CD8-positive, alpha-beta memory T cell (primary cell): ENCODE measurements around the gene ZC3H7A. TPM values are rescaled to one million over a fixed set of nuclear protein-coding genes. Genes with fewer than 3 reads are reported as not detected.

ENCODE experiments used
- CTCF ChIA-PET: fragments of 350-600 bp; sonication (Branson Sonifier 250); formaldehyde crosslinking; loops from one replicate; lab custom pipeline; 2021; ENCODE audit warnings: antibody characterized with exemption; lab: Charles Lee
- POLR2A ChIA-PET: fragments of 350-600 bp; sonication (Branson Sonifier 250); formaldehyde crosslinking; loops from one replicate; lab custom pipeline; 2021; ENCODE audit warnings: antibody characterized with exemption; lab: Charles Lee
- DNase-seq, 5 donors: peaks; one replicate each; pipeline versions ENCODE4 v3.0.0 to v3.0.0-alpha.2; 2020 to 2022; ENCODE audit warnings: mixed read lengths in 1 of 5
- H3K27ac ChIP-seq: one replicate; pipeline ENCODE4 v1.7.0; 2013; ENCODE audit warnings: low read depth, mild to moderate bottlenecking, low read length, moderate library complexity
- H3K27me3 ChIP-seq: 2 replicates; pipeline ENCODE4 v1.7.0; 2013; ENCODE audit warnings: low read length, mild to moderate bottlenecking; ENCODE audit not compliant: insufficient read depth, poor library complexity, severe bottlenecking
- H3K36me3 ChIP-seq: 2 replicates; pipeline ENCODE4 v1.7.0; 2013; ENCODE audit warnings: mild to moderate bottlenecking, low read length, moderate library complexity; ENCODE audit not compliant: insufficient read depth
- H3K4me1 ChIP-seq: 2 replicates; pipeline ENCODE4 v1.7.0; 2013; ENCODE audit warnings: mild to moderate bottlenecking, low read length, moderate library complexity; ENCODE audit not compliant: insufficient read depth
- H3K4me3 ChIP-seq: 2 replicates; pipeline ENCODE4 v1.7.0; 2013; ENCODE audit warnings: mild to moderate bottlenecking, low read length
- H3K9me3 ChIP-seq: 2 replicates; pipeline ENCODE4 v1.7.0; 2013; ENCODE audit warnings: mild to moderate bottlenecking, low read length
- H3K27ac Mint-ChIP-seq, 8 donors: one replicate each; pipeline ENCODE4 v1.8.0; 2020 to 2021; ENCODE audit warnings: mixed read lengths in 8 of 8, mild to moderate bottlenecking in 6 of 8, inconsistent platforms in 3 of 8, moderate library complexity in 3 of 8
- H3K27me3 Mint-ChIP-seq, 2 donors: one replicate each; pipeline ENCODE4 v1.8.0; 2020 to 2021; ENCODE audit warnings: mixed read lengths in 2 of 2, mild to moderate bottlenecking in 1 of 2, moderate library complexity in 1 of 2
- H3K36me3 Mint-ChIP-seq, 3 donors: one replicate each; pipeline ENCODE4 v1.8.0; 2020 to 2021; ENCODE audit warnings: mixed read lengths in 3 of 3, inconsistent platforms in 1 of 3, mild to moderate bottlenecking in 1 of 3
- H3K4me1 Mint-ChIP-seq, 3 donors: one replicate each; pipeline ENCODE4 v1.8.0; 2020 to 2021; ENCODE audit warnings: mixed read lengths in 3 of 3, inconsistent platforms in 1 of 3, mild to moderate bottlenecking in 1 of 3
- H3K4me3 Mint-ChIP-seq, 7 donors: one replicate each; pipeline ENCODE4 v1.8.0; 2020 to 2021; ENCODE audit warnings: mixed read lengths in 7 of 7, mild to moderate bottlenecking in 6 of 7, moderate library complexity in 4 of 7, inconsistent platforms in 2 of 7
- H3K9me3 Mint-ChIP-seq, 5 donors: one replicate each; pipeline ENCODE4 v1.8.0; 2020 to 2022; ENCODE audit warnings: mixed read lengths in 5 of 5, mild to moderate bottlenecking in 3 of 5, moderate library complexity in 2 of 5, inconsistent platforms in 1 of 5
- polyA plus RNA-seq: library from polyadenylated mRNA; unstranded; fragments of 300-500 nt; fragmentation: Illumina TruSeq; gene quantifications from one replicate; pipeline ENCODE4 v1.2.3, GENCODE V29; 2021
- total RNA-seq, 2 experiments: library from RNA; stranded (reverse); gene quantifications; one replicate each; pipeline ENCODE4 v1.2.3, GENCODE V29; 2021

ZC3H7A gene
- total and polyA plus RNA-seq, 3 experiments from 2014 or later: 35.6 to 54.2 (median 51.9) TPM

DNA sequence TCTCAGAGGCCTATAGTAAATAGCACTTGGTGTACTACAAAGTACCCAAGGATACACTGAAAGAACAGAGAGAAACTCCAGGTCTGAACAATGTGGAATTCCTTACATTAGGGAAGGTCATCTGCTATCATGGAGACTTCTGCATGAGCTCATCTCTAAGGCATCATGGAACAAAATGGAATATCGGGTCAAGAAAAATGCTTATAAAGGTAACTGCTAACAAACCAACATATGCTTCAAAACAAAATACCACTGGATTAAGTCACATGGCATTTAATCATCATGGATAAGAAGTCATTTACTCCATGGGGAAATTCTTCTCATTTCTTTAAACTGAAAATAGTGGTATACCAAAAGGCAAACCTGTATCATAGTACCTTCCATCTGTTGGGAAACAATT lies 88.6 kb downstream of the ZC3H7A start:
- POLR2A ChIA-PET: no interaction called here
- DNase-seq: no peak

GRCh38 chr16:11707679-11708197 lies 89.3 kb downstream of the ZC3H7A start:
- no peaks in the 10 kb centered on the region for H3K27me3 ChIP-seq
- Mint-ChIP-seq H3K36me3 (peaks cover 0 to 76% (median 12%) of the 10 kb centered on the region in 3 donors), H3K27me3 (no peaks in the 10 kb centered on the region), H3K4me3 (no peak overlapping the region), H3K4me1 (peaks cover 7 to 29% (median 23%) of the 10 kb centered on the region in 3 donors), H3K9me3 (no peaks in the 10 kb centered on the region), H3K27ac (no peak overlapping the region)
- no peak for DNase-seq
- H3K36me3 ChIP-seq: peaks cover 23% of the 10 kb centered on the region
- POLR2A ChIA-PET: no interaction called here
- CTCF ChIA-PET: interaction anchor here (0.6 to 1.3 kb wide), 3 partner anchors 10 to 175 kb away, joined by 3 to 8 read pairs (median 3); no protein-coding TSS in a partner anchor
- no peaks in the 10 kb centered on the region for H3K4me1 ChIP-seq
- no peak overlapping the region for H3K27ac ChIP-seq
- H3K4me3 ChIP-seq: no peak overlapping the region
- no peaks in the 10 kb centered on the region for H3K9me3 ChIP-seq

More for the DNA sequence above, 88.6 kb downstream of the ZC3H7A start:
- Histone ChIP-seq H3K36me3 (peaks cover 23% of the 10 kb centered on the region), H3K4me3 (no peak overlapping the region), H3K27ac (no peak overlapping the region), H3K27me3 (no peaks in the 10 kb centered on the region), H3K4me1 (no peaks in the 10 kb centered on the region), H3K9me3 (no peaks in the 10 kb centered on the region)
- Mint-ChIP-seq H3K4me1 (peaks cover 6 to 28% (median 23%) of the 10 kb centered on the region in 3 donors), H3K9me3 (no peaks in the 10 kb centered on the region), H3K27ac (peak overlapping the region in 1 of 8 donors; percentile 54), H3K27me3 (no peaks in the 10 kb centered on the region), H3K36me3 (peaks cover 0 to 73% (median 7%) of the 10 kb centered on the region in 3 donors), H3K4me3 (no peak overlapping the region)
- CTCF ChIA-PET: interaction anchor here (0.5 to 1.3 kb wide), 3 partner anchors 9 to 176 kb away, joined by 3 to 8 read pairs (median 3); no protein-coding TSS in a partner anchor

- no peak for DNase-seq
- no peaks in the 10 kb centered on the region for H3K27me3 ChIP-seq
- Mint-ChIP-seq H3K4me3 (no peak overlapping the region), H3K36me3 (peaks cover 0 to 72% (median 11%) of the 10 kb centered on the region in 3 donors), H3K9me3 (no peaks in the 10 kb centered on the region), H3K4me1 (peaks cover 12 to 28% (median 18%) of the 10 kb centered on the region in 3 donors), H3K27ac (peak overlapping the region in 1 of 8 donors; percentile 29), H3K27me3 (no peaks in the 10 kb centered on the region)
- H3K4me3 ChIP-seq: no peak overlapping the region
- CTCF ChIA-PET: interaction anchor here (2.3 kb wide), 1 partner anchor 9 kb away, joined by 9 read pairs; no protein-coding TSS in a partner anchor
- H3K9me3 ChIP-seq: no peaks in the 10 kb centered on the region
- POLR2A ChIA-PET: no interaction called here
- no peaks in the 10 kb centered on the region for H3K4me1 ChIP-seq
- H3K36me3 ChIP-seq: peaks cover 20% of the 10 kb centered on the region
- H3K27ac ChIP-seq: no peak overlapping the region
Observed at GRCh38 chr16:11706180-11706742, 90.8 kb downstream of the ZC3H7A start.

DNA sequence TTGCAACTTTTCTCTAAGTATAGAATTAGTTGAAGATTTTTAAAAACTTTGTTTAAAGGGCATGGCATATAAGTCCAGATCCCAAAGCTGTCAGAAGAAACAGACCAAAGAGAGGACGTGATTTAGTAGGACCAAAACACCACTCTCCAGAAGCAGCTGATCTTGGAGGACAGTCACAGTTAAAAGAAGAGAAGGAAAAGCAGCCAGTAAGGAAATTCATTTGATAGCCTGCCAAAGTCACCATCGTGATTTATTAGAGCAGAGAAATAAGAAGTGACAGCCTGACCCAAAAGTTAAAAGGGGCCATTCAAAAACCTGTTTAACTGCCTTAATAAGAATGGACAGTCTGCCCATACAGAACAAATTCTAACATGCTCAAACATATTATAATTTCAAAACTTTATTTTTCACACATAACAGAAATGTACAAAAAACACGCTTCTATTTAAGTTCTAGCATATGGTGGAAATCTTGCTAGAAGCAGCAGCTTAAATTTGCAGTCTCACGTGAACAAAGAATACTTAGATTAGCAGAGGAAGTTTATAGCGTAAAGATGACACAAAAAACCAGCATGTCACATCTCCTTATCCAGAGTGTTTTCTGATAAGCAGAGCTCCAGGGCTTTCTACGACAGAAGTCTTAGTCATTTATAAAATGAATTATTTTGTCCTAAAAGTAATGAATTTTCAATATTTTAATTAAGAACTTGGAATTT lies 91.6 kb downstream of the ZC3H7A start:
- no peak for DNase-seq
- Mint-ChIP-seq H3K36me3 (peaks cover 0 to 69% (median 11%) of the 10 kb centered on the region in 3 donors), H3K9me3 (no peaks in the 10 kb centered on the region), H3K27me3 (no peaks in the 10 kb centered on the region), H3K4me1 (peaks cover 14 to 32% (median 23%) of the 10 kb centered on the region in 3 donors), H3K27ac (no peak overlapping the region), H3K4me3 (no peak overlapping the region)
- no peak overlapping the region for H3K27ac ChIP-seq
- POLR2A ChIA-PET: no interaction called here
- peaks cover 15% of the 10 kb centered on the region for H3K36me3 ChIP-seq
- CTCF ChIA-PET: interaction anchor here (0.6 to 2.3 kb wide), 3 partner anchors 9 to 752 kb away, joined by 3 to 9 read pairs (median 3); no protein-coding TSS in a partner anchor
- no peaks in the 10 kb centered on the region for H3K9me3 ChIP-seq
- H3K27me3 ChIP-seq: no peaks in the 10 kb centered on the region
- peaks cover 3% of the 10 kb centered on the region for H3K4me1 ChIP-seq
- H3K4me3 ChIP-seq: no peak overlapping the region

Other genes starting within 250 kb of the ZC3H7A start
- 100 to 1,000 TPM; 199 to 201 TPM for gene LITAF, start 210.3 kb downstream of the ZC3H7A start, total RNA-seq
- gene LITAF, start 210.3 kb downstream of the ZC3H7A start, polyA plus RNA-seq: 629 TPM
- gene SNN, start 128.8 kb downstream of the ZC3H7A start, total RNA-seq: 1 to 10 TPM; 5.8 to 6.0 TPM
- 10.6 TPM for gene SNN, start 128.8 kb downstream of the ZC3H7A start, polyA plus RNA-seq
- 10 to 100 TPM; 32.8 to 38.8 TPM for gene TXNDC11, start 54.4 kb downstream of the ZC3H7A start, total RNA-seq
- 57.8 TPM for gene TXNDC11, start 54.4 kb downstream of the ZC3H7A start, polyA plus RNA-seq
- 100 to 1,000 TPM; 355 to 362 TPM for gene RSL1D1, start 54.3 kb upstream of the ZC3H7A start, total RNA-seq
- 265 TPM for gene RSL1D1, start 54.3 kb upstream of the ZC3H7A start, polyA plus RNA-seq
- gene GSPT1, start 118.7 kb upstream of the ZC3H7A start, total RNA-seq: 100 to 1,000 TPM; 228 to 237 TPM
- 90.8 TPM for gene GSPT1, start 118.7 kb upstream of the ZC3H7A start, polyA plus RNA-seq
- gene NPIPB2, start 144.8 kb upstream of the ZC3H7A start, total RNA-seq: 1 to 10 TPM; 9.4 to 9.7 TPM
- 1.3 TPM for gene NPIPB2, start 144.8 kb upstream of the ZC3H7A start, polyA plus RNA-seq
- gene TNFRSF17, start 168.0 kb upstream of the ZC3H7A start, total RNA-seq: not detected
- not detected for gene TNFRSF17, start 168.0 kb upstream of the ZC3H7A start, polyA plus RNA-seq
- gene SNX29, start 179.5 kb upstream of the ZC3H7A start, total RNA-seq: 10 to 100 TPM; 12.0 to 14.4 TPM
- 12.4 TPM for gene SNX29, start 179.5 kb upstream of the ZC3H7A start, polyA plus RNA-seq